Activated CD8-positive, alpha-beta memory T cell treated with anti-CD3 and anti-CD28 coated beads for 48 hours (primary cell): ENCODE data around the gene CBX1.

Experiments
- DNase-seq, 3 experiments: peaks; one replicate each; pipeline ENCODE4 v3.0.0-alpha.2; 2020; ENCODE audit warnings: low read depth in 2 of 3, low spot score in 2 of 3

Gene CBX1

DNA sequence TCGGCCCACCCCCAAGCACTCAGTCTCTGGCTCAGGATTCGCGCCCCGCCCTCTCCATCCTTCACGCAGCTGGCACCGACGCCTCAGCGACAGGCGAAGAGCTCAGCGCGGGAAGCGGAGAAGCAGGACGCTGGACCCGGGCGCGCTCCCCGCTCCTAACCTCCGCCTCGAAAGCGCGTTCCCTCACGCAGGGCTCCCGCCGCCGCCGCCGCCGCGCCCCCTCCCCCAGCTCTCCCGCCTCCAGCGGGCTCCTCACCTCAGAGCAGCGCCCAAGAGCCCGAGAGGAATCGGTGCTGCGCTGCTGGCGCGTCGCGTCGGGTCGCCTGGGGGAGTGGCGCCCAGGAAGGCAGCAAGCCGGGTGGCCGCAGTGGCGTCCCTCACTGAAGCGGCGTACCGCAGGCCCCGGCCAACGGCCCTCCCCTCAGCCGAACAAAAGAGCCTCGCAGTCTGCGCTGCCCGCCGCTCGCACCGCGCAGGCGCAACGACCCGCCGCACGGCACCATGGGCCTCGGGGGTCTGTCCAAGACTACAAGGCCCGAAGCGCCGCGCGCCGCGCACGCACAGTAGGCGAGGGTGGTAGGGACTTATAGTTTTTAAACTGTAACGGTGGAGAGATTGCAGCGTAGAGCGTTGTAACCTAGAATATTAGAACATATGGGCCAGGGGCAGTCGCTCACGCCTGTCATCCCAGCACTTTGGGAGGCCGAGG lies at the start of gene CBX1:
CBX1 (minus strand) TSS at position 467 of the 709 bp plus-strand sequence. CDS start 24,474 bp downstream, outside the sequence.
- peak; percentile 85 to 93 (median 86) for DNase-seq

DNA sequence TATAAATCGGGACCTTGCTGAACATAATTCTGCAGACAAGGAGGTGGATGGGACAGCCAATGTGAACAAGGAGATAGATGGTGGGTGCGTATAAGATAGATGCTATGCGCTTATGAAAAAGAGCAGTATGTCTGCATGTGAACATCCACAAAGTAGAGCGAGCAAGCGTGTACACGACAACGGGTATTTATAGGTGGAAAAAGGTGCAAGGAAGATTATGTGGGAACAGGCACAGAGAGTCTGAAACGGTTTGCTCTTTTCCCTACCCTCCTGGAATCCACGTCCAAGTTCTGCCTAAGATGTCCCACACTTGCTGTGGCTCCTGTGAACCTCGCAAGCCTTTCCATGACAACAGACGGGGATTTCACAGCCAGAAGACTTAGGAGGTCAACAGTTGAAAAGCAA lies 49.3 kb upstream of the CBX1 start:
- DNase-seq, result no peak

DNA sequence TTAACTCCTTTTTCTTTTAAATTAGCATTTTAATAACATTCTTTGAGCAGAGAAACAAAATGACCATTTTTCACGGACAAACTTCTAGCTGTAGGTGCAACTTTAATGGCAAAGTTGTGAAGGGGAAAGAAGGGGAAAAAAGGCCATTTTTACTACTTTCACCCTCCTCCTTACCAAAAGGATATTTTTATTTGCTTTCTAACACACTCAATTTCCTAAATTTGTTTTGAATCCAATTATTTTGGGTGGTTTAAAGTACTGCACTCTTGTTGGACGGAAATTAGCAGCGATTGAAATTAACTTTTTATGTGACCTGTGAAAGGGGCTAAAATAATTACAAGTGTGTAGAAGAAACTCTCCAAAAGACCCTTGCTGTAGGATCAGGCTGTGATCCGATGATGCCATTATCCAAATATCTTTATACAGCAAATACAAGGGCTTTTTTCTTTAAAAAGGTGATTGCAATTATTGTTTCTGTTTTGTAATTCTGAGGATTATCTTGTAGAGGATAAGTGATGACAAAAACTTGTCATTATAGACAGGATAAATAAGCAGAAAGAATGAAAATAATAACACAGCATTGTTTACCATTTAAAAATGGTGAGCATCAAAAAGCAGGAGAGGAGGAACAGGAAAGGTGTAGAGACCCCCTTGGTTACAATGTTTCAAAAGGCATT lies 48.6 kb upstream of the CBX1 start:
- no peak for DNase-seq

GRCh38 chr17:48148854-48149786 lies 47.8 kb upstream of the CBX1 start:
- DNase-seq, result no peak

DNA sequence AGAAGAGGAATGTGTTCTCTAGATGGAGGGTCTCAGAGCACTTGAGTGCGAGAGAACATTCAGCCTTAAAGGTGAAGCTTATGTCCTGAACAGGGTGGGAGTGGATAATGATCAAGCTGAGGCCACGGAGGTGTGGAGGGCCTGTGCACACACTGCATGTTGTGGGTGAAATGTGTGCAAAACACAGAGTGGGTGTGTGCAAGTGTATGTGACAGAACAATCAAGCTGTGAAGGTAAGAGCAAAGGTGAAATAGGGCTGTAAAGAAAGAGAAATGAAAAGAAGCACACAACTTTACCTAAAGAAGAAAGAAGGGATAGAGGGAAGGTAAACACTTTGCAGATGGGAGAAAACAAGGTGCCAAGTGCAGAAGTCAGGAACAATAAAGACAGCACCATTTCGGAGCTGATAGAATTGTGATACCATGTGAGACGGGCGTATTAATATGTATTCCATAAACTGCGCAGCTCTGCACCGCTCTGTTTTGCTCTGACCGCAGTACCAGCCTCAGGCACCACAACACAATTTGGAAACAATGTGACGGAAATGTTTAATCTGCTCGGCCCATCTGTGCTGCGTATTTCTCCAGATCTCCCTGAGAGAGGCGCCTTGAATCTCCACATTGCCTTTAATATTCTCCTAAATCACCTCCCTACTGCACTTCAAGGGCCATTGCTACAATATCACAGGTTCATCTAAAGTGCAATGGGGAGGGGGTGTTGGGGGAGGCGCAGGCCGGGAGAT lies 46.9 kb upstream of the CBX1 start:
- DNase-seq, result no peak

GRCh38 chr17:48144976-48145798 lies 43.9 kb upstream of the CBX1 start:
- no peak for DNase-seq

GRCh38 chr17:48144231-48144630 lies 43.0 kb upstream of the CBX1 start:
- no peak for DNase-seq

- DNase-seq, result no peak
Measured at GRCh38 chr17:48143629-48144028, 42.4 kb upstream of the CBX1 start.

DNA sequence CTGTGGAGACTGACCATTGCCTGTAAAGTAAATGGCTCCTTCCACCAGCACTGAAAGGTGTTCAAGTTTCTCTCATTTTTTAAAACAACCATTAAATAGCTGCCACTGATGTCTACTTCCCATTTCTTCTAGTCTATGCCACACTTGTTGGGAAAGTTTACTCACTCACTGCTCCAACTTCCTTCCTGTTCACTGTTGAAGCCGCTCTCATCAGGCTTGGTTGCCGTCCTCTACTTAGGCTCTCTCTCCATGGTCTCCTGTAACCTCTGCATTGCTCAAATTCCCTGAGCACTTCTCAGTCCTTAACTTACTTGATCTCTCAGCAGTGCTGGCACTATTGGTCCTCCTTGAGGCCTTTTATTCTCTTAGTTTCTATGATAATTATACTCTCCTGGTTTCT lies 38.7 kb upstream of the CBX1 start:
- no peak for DNase-seq

GRCh38 chr17:48137656-48138055 lies 36.4 kb upstream of the CBX1 start:
- DNase-seq, result no peak

GRCh38 chr17:48134912-48135480 lies 33.7 kb upstream of the CBX1 start:
- DNase-seq, result no peak

DNA sequence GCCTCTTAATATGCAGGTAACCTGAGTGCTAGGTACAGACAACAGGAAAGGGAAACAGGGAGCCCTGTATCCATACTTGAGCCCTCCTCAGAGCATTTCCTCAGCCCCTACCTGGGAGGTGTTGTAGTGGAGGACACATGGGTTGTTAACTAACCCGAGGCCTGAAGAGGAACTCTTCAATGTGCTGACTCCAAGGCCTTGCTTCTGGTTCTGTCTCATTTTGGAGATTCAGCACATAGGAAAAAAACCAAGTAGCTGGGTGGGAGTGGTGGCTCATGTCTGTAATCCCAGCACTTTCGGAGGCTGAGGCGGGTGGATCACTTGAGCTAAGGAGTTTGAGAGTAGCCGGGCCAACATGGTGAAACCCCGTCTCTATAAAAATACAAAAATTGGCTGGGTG lies 31.1 kb upstream of the CBX1 start:
- DNase-seq, result no peak

GRCh38 chr17:48131216-48131824 lies 30.0 kb upstream of the CBX1 start:
- no peak for DNase-seq

- DNase-seq, result no peak
Measured at GRCh38 chr17:48129981-48130380, 28.7 kb upstream of the CBX1 start.

DNA sequence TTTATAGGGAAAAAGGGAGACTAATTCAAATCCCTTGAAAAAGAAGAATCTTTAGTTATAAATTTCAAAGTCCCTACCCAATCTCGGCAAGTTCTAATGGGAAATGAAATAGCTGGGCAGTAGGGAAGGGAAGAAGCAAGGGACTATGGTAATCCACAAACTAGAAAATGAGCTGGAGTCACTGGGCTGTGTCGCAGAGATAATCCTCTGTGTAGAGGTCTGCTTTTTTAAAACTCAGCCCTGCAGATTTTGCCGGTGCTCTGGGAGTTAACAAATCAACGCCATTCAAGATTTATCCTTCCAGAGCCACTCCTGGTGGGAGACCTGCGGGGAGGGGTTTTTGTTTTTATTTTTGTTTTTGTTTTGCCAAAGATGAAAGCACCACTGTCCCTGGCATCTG lies 27.1 kb upstream of the CBX1 start:
- no peak for DNase-seq

DNA sequence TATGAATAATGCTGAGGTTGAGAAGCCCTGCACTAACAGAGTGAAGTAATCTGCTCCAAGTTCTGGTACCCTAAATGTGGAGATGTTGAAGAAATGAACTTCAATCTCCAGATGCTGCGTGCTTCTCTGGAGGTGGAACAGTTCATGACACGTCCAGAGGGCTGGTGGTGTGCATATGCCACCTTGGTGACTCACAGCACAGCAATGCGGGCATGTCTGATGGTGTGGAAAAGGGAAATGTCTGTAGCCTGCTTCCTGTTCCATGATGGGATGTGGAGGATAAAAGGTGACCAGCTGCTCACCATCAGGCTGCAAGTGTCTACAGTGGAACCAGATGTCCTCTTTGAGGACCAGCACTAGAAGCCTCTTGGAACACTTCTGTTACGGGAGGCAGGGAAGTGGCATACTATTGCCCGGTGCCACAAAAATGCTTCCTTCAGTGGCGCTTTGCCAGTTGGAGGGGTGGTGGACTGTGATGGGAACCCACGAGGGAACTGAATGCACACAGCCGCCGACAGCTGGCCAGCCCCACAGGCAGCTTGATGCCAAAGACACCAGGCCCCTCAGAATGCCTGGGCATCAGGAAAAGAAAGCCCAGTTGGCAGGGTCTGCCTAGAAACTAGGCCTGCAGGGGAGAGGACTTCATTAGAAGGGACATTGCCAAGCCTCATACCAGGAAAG lies 26.2 kb upstream of the CBX1 start:
- no peak for DNase-seq

GRCh38 chr17:48126532-48126850 lies 25.2 kb upstream of the CBX1 start:
- DNase-seq, result no peak

- DNase-seq, result no peak
Measured at GRCh38 chr17:48125829-48126531, 24.7 kb upstream of the CBX1 start.
